22Rv1 (cell line): ENCODE measurements around the gene TCP11.

Experiments used
- CTCF ChIP-seq: fragments of 450-650 bp; IDR thresholded peaks from 2 replicates; pipeline ENCODE4 v1.5.1; 2017; ENCODE audit warnings: mild to moderate bottlenecking
- ZFX ChIP-seq: fragments of 450-650 bp; IDR thresholded peaks from 2 replicates; pipeline ENCODE4 v1.6.1; 2017; ENCODE audit warnings: antibody characterized with exemption, borderline replicate concordance

- TF ChIP-seq CTCF = no peak
- no peak for TF ChIP-seq ZFX
Observed at GRCh38 chr6:35086282-35086632, 54.9 kb downstream of the TCP11 start.
